Mucosa of descending colon (tissue), 3 donors: ENCODE results near the gene EXOC6B. TPM values are rescaled to one million over a fixed set of nuclear protein-coding genes. Genes with fewer than 3 reads are reported as not detected.

Source experiments
- ATAC-seq: fragments of 200-7000 bp; cut with Tn5 transposase; one replicate; pipeline ENCODE4 v1.9.1; 2020; ENCODE audit warnings: mild to moderate bottlenecking, moderate library complexity
- DNase-seq, 3 donors: peaks; one replicate each; pipeline ENCODE4 v3.0.0-alpha.2; 2020
- H3K36me3 ChIP-seq: fragments of 200-600 bp; one replicate; pipeline ENCODE4 v1.8.0; 2021; ENCODE audit warnings: low read depth, mild to moderate bottlenecking
- H3K4me1 ChIP-seq: fragments of 200-600 bp; one replicate; pipeline ENCODE4 v1.8.0; 2021; ENCODE audit warnings: low read depth, mild to moderate bottlenecking
- H3K4me3 ChIP-seq: fragments of 200-600 bp; one replicate; pipeline ENCODE4 v1.8.0; 2021; ENCODE audit warnings: mild to moderate bottlenecking
- H3K9me3 ChIP-seq: fragments of 200-600 bp; one replicate; pipeline ENCODE4 v1.8.0; 2021; ENCODE audit warnings: mild to moderate bottlenecking
- CTCF ChIP-seq: fragments of 200-600 bp; IDR thresholded peaks from one replicate; pipeline ENCODE4 v1.8.0; 2022; ENCODE audit warnings: antibody characterized with exemption, mild to moderate bottlenecking
- intact Hi-C, 2 donors: fragments of 100-400 bp; cut with DNase I in 1 of 2; cut with micrococcal nuclease in 1 of 2; formaldehyde crosslinking; loops; one replicate each; pipeline versions ENCODE4 v1.11.0 to v1.11.1; 2022; cut with DNase I, micrococcal nuclease
- total RNA-seq, 3 donors: library from RNA; stranded (reverse); fragmentation: NEBNext Ultra II Directional in 2 of 3; extraction: Animal tissue kit (Norgen Biotek cat#: 25700) in 2 of 3; gene quantifications; one replicate each; pipeline versions ENCODE4 v1.2.1 to v1.2.4, GENCODE V29; 2021 to 2023
- donor health status: DM: no; HTN: no; CAD: no; lungs with moderate emphysema.
- donor health status: DM: no; HTN: no; CAD: no.
- donor health status: DM: no; HTN: yes; CAD: no.

The EXOC6B gene
- total RNA-seq, 3 donors from 2014 or later: 19.4 to 52.4 (median 28.8) TPM

GRCh38 chr2:72619626-72620025, 206.2 kb downstream of the EXOC6B start:
- Histone ChIP-seq H3K4me3 (no peak overlapping the region), H3K9me3 (peaks cover 2% of the 10 kb centered on the region), H3K4me1 (no peaks in the 10 kb centered on the region), H3K36me3 (no peaks in the 10 kb centered on the region)
- DNase-seq (no peak), ATAC-seq (no peak)
- intact Hi-C loops: no loop called here
- no peak for TF ChIP-seq CTCF

GRCh38 chr2:72613931-72614330, 211.9 kb downstream of the EXOC6B start:
- peaks cover 2% of the 10 kb centered on the region for H3K9me3 ChIP-seq
- TF ChIP-seq CTCF: no peak
- no peaks in the 10 kb centered on the region for H3K4me1 ChIP-seq
- no peak overlapping the region for H3K4me3 ChIP-seq
- no peaks in the 10 kb centered on the region for H3K36me3 ChIP-seq
- ATAC-seq: no peak
- intact Hi-C loops: no loop called here
- DNase-seq: no peak

- H3K4me1 ChIP-seq: no peaks in the 10 kb centered on the region
- no peak overlapping the region for H3K4me3 ChIP-seq
- no peak for DNase-seq
- H3K36me3 ChIP-seq: no peaks in the 10 kb centered on the region
- TF ChIP-seq CTCF: no peak
- H3K9me3 ChIP-seq: peaks cover 2% of the 10 kb centered on the region
- intact Hi-C loops: no loop called here
- no peak for ATAC-seq
Observed at GRCh38 chr2:72612614-72613160, 213.1 kb downstream of the EXOC6B start.

GRCh38 chr2:72607189-72607588, 218.6 kb downstream of the EXOC6B start:
- Histone ChIP-seq H3K4me3 (no peak overlapping the region), H3K9me3 (no peaks in the 10 kb centered on the region), H3K36me3 (no peaks in the 10 kb centered on the region), H3K4me1 (no peaks in the 10 kb centered on the region)
- ATAC-seq: no peak
- intact Hi-C loops: no loop called here
- no peak for TF ChIP-seq CTCF
- DNase-seq: no peak

GRCh38 chr2:72605836-72606442, 219.9 kb downstream of the EXOC6B start:
- intact Hi-C loops: no loop called here
- TF ChIP-seq CTCF: peak; percentile 34
- DNase-seq: peak in 1 of 3 donors; percentile 27
- Histone ChIP-seq H3K9me3 (no peaks in the 10 kb centered on the region), H3K36me3 (no peaks in the 10 kb centered on the region), H3K4me3 (no peak overlapping the region), H3K4me1 (no peaks in the 10 kb centered on the region)
- no peak for ATAC-seq
